ENCODE measurements around the gene PDE3A. TPM values are rescaled to one million over a fixed set of nuclear protein-coding genes. Genes with fewer than 3 reads are reported as not detected.

The PDE3A gene
- polyA plus RNA-seq, 1 donor, result 7.9 TPM

DNA sequence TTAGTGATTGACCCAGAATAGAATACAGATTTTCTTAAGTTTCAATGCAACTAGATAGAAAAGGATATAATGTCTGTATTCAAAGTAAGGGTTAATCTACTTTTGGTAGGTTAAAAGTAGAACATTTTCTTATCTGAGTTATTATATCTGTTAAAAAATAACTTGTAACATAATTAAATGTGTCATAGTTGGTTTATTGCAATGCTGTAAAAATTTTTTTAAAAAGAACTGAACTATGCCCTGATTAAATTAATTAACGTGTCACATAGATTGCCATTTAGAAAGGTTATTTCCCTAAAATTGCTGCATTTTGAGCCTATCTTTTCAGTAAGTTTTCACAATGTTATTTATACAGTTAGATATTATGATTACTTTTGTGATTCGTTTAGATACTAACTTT is 89.2 kb downstream of the PDE3A start:
- DNase-seq (ENCODE audit: low read depth), result no peak

DNA sequence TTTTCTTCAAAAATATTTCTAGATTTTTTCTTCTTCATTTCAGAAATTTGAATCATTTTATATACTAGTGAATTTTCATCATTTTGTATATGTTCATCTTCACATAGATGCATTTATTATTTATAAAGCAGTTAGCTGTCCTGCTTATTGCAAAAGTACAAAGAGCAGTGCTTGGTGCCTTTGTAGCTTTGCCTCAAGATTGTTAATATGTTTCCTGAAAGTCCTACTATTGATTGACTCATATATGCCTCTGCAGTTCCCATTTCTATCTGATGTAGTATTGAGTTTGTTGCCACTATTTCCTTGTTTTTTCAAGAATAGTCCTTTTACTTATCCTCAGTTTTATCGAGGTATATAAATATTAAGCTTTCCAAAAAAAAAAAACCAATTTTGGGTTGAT is 89.7 kb downstream of the PDE3A start:
- no peak for DNase-seq (ENCODE audit: low read depth)

DNA sequence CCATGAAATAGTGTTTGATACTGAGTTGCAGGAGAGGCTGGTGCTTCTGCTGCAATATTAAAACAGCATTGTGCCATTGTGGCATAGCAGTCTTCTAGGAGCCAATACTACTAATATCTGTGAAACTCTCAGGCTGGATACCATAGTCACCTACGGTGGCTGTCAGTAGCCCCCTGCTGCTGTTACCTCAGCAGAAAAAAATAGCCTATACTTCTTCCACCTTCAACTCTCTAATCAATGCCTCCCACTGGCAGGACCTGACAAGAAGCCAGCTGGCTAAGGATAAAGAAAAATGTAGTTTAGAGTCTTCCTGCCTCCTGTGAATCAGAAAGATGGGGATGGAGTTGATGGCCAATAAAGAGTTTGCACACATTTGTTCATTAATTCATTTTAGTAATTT is 91.6 kb downstream of the PDE3A start:
- DNase-seq (ENCODE audit: low read depth), result no peak

DNA sequence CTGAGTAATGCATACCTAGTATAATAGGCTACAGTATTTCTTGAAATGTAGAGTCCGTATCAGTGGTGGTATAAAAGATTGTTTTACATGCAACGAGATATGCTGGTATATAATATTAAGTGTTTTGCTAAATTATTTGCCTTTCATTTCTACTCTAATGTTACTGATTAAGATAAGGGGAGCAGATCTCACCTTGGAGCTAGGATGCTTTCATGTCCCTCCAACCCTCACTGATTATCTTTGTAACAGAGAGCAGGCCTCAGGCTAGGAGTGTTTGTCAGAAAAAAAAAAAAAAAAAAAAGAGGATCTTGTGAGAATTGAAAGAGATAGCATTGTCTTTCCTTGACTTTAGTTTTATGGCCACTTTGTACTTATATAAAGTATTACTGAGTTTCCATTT is 92.6 kb downstream of the PDE3A start:
- no peak for DNase-seq (ENCODE audit: low read depth)

DNA sequence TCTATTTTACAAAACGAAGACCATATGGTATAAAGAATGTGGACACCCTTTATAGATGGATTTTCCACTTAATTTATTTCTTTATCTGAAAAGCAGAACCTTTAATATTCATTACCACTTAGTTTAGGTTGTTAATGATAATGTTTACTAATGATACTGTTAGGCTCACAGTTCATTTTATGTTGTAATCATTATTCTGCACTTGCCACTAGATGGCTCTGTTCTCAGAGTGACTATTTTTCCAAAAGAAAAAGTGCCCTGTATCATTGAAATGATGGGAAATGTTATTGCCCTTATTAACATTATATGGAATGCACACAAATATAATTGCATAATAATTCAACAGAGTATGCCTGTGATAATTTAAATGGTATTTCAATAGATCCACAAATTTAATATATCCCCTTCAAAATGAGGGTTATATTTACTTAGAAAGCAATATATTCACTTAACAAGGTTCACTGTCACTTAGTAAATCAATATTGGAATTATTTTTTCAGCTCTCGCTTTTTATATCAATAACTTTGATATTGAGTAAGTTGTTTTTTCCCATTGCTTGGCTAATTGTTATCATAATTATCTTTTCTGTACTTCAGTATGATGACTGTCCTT is 95.7 kb downstream of the PDE3A start:
- no peak for DNase-seq (ENCODE audit: low read depth)

DNA sequence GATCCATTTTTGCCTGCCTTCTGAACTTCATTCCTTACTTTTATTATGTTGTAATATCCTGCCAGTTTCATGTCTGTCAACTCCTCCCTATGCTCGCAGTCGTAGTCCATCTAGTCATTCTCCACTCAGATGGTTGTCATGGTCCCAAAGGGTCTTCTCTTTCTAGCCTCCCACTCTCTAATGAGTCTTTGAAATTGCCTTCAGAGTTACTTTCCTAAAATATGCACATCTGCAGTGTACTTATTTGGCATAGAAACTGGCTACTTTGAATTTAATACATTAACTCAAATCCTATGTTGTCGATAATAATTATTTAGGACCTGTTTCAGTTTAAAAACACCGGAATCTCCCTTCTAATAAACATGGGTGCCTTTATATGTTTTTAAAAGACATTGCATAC is 101.0 kb downstream of the PDE3A start:
- DNase-seq (ENCODE audit: low read depth), result no peak

DNA sequence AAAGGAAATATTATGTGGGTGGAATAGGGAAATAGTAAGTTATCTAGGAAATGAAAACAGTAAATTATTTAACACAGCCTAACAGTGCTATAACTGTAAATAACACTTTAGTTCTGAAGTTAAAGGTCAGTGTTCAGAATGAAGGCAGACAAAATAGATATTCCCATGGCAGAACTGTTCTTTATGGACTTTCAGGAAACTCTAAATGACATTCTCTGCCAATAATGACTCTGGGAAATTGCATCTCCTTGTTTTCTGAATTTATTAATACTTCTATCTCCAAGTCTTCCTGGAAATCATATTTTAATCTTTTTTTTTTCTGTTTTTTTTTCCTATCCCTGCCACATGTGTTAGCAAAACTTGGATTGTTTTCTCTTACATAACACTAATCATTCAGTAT is 101.4 kb downstream of the PDE3A start:
- DNase-seq (ENCODE audit: low read depth), result peak; percentile 41

DNA sequence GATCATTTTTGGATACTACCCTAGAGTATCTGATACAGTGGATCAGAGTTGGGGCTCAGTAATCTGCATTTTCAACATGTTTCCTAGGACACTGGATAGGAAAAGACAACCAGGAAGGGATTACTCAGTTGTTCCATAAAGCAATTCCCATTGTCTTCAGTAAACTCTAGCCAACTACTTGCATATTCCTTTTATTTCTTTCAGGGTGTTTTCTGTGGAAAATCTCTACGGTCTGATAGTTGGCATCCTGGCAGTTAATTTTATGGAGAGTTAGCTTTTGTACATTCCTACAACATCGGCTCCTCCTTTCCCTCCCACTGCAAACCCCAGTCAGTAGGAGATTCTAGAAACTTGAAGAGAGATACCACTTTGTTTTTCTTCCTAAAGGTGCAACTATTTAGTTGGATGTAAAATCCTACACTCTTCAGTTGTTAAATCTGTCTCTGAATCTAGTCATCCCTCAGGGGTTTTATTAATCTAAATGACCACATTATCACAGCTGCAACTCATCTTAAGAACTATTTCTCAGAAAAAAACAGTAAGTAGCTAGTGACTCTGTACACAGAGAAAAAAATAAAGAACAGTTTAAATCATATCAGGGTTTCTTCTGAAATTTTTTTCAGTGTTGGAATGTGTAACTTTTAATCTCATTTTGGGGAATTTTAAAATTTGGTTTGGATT is 103.9 kb downstream of the PDE3A start:
- no peak for DNase-seq (ENCODE audit: low read depth)

DNA sequence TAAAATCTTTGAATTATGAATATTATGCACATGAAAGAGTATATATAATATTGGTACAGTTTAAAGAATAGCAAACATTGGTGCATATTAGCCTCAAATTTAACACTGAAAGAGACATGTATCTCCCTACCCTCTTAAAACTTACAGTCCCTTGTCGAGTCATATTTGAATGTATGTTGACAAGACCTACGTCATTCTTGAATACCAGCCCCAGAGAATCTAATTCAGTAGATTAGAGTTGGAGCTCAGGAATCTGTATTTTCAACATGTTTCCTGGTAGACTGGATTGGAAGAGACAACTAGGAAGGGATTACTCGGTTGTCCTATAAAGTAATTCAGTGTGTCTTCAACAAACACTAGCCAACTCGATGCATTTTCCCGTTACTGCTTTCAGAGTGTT is 104.8 kb downstream of the PDE3A start:
- no peak for DNase-seq (ENCODE audit: low read depth)

DNA sequence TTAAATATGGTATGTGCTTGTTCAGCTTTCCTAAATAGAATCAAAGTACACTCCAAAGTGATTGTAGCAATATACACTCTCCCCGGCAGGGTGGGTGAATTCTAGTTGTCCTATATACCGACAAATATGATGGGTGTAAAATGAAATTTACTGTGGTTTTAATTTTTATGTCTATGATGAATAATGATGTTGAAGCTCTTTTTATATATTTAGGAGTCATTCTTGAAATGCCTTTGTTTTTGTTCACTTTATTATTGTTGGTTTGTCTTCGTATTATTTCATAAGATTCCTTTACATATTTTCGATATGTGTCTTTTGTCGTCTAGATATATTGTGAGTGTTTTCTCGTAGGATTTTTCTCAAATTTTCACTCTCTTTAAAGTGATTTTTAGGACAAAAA is 105.7 kb downstream of the PDE3A start:
- DNase-seq (ENCODE audit: low read depth), result no peak

DNA sequence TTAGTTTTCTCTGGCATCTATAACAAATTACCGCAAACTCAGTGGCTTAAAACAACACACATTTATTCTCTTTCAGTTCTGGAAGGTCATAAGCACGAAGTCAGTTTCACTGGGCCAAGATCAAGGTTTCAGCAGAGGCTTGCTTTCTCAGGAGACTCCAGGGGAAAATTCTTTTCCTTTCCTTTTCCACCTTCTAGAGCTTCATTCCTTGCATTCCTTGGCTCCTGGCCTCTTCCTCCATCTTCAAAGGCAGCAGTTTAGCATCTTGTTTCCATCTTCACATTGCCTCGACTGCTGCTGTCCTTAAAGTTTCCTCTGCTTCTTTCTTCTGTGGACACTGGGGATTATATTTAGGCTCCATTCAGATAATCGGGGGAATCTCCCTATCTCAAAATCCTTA is 106.1 kb downstream of the PDE3A start:
- no peak for DNase-seq (ENCODE audit: low read depth)

DNA sequence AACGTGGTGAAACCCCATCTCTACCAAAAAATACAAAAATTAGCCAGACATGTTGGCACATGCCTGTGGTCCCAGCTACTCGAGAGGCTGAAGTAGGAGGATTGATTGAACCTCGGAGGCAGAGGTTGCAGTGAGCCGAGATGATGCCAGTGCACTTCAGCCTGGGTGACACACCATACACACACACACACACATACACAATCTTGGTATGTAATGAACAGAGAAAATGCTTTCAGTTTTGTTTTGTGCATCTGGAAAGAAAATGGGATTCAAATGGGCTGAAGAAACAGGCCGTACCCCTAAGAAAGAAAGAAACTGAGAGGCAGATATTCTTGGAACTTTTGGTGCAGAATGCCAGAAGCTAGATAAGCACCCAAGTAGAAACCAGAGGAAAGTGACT is 107.2 kb downstream of the PDE3A start:
- DNase-seq (ENCODE audit: low read depth), result no peak

DNA sequence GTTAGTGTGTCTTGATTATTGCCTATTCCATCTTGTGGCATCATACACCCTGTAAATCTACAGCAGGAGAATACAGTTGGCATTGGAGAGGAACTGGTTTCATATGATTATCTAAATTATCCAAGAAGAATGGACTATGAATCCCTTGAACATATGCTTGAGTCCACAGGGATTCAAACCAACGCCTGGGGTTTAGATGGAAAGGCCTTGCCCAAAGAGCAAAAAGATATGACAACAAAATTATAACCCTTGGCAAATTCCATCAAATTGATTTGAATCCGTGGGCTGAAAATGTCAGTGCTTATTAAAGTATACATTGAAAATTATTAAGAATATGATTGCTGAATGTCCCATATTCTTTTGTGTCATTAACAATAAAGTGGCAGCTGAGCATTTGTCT is 108.2 kb downstream of the PDE3A start:
- no peak for DNase-seq (ENCODE audit: low read depth)

DNA sequence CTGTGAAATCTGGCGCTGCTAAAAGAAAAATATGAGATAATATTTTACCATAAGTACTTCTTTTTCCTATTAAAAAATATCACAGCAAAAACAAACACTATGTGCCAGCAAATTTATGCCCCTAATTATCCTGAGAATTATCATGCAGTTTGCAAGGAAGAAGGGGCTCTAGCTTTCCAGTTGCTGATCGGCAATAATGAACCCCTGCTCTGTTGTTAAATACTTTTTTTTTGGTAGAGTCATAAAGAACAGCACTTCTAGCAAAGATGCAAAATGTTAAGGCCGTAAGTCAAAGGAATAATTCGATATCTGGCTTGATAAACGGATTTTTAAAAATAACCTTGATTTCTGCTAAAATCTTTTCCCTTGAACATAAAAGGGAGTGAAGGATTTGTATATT is 108.9 kb downstream of the PDE3A start:
- no peak for DNase-seq (ENCODE audit: low read depth)

DNA sequence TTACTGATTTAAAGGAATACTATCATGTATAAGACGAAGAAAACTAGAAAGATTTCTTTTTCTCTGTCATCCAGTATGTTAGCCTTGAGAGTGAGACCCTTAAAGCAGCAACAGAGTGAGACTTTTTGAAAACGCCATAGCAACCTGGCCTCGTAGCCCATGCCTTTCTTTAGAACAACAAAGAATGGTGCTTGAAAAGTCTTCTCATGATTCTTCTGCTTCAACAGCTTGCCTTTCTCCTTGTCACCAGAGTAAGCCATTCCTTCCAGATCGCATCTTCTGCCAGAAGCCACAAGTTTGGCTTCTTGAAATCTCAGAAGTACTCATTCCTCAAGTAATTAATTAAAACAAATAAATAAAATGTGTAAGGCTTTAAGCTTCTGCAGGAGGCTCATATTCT is 109.3 kb downstream of the PDE3A start:
- DNase-seq (ENCODE audit: low read depth), result no peak

DNA sequence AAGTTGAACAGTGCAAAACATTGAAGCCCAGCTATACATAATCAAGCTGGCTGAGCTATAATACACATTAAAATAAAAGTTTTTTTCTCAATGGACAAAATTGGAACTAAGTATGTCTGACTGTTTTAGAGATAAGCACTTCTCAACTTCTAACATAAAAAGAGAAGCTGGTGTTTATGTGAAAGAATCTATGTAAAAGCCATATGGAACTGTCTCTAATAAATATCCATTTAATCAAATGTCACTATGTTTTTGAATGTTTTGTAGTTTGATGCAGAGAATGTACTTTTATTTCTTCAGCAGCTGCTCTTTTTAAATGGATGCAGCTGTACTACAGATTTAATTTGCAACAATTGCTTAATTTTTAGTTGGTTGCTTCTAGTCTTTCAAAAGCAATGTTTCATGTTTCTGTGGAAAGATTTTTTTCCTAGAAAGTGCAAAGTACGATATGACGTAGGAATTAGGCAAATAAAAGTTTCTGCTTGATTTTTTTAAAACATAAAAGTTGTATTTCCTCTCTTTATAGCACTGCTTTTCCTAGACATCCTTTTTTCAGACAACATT is 114.2 kb downstream of the PDE3A start:
- no peak for DNase-seq (ENCODE audit: low read depth)

DNA sequence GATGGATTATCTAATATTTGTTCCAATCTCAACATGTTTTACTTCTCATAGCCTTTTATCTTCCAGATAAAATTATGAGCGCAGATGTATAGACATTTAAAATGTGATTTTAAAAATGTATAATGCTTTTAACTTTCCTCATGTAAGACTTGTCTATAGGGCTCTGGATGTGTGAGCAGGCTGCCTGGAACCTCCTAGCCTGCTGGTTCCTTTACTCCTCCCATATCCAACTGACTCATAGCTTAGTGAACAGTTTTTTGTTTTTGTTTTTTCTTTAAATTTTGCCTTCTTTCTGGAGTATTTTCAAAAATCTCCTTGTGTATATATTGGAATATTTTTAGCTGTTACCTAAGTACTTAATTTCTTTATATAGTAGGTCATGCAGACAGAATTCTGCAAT is 115.4 kb downstream of the PDE3A start:
- no peak for DNase-seq (ENCODE audit: low read depth)

DNA sequence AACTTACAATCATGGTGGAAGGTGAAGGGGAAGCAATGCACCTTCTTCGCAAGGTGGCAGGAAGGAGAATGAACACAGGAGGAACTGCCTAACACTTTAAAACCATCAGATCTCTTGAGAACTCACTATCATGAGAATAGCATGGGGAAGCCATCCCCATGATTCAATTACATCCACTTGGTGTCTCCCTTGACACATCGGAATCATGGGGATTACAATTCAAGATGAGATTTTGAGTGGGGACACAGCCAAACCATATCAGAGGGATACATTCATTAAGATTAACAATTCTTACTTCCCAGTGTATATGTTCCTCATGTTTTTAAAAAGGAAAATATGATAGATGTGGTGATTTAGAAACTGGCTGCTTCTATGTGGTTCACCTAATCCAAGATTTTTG is 117.9 kb downstream of the PDE3A start:
- DNase-seq (ENCODE audit: low read depth), result no peak

DNA sequence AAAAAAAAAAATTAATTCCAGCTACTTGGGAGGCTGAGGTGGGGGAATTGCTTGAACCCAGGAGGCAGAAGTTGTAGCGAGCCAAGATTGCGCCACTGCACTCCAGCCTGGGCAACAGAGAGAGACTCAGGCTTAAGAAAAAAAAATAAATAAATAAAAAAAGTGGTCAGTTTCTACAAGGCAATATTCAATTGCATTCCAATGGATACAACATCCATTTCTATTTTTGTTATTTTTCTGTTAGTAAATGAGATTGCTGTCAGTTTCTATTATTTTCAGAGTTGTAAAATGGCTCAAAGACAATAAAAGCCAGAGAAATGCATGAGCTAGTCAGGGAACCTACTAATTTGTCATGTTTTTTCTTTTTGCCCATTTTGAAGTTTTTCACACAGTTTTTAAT is 119.2 kb downstream of the PDE3A start:
- no peak for DNase-seq (ENCODE audit: low read depth)

DNA sequence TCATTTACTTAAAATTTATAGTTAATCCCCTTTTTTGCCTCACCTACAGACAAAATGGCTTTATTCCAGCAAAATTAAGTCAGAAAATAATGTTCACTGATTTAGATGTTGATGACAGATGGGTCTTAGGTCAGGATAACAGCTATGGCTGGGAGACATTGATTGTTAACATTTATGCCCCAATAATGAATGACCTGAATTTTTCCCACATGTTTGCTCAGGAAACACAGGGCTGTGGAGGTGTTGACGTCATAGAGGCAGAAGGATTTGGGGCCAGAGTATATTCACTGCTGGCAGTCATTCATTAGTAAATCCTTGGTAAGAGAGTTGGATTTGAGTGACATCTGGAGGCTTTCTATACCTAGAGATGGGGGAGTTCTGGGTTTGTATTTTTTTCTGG is 121.3 kb downstream of the PDE3A start:
- no peak for DNase-seq (ENCODE audit: low read depth)

DNA sequence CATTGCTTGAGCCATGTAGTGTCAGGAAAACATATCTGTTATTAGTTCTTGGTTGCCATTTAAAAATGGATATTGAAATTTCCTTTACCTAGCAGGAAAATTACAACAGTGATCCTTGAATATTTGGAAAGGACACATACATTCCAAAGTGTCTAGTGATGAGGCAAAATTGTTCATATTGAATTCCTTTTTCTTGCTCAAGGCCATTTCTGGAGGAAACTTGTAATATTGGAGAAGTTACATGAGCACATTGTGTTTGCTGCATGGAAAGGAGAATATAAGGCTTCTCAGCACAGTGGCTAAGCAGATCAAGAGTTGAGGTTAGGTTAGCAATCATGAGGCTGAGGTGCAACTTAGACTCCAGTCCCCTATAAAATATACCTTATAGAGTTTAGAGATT is 121.9 kb downstream of the PDE3A start:
- no peak for DNase-seq (ENCODE audit: low read depth)

DNA sequence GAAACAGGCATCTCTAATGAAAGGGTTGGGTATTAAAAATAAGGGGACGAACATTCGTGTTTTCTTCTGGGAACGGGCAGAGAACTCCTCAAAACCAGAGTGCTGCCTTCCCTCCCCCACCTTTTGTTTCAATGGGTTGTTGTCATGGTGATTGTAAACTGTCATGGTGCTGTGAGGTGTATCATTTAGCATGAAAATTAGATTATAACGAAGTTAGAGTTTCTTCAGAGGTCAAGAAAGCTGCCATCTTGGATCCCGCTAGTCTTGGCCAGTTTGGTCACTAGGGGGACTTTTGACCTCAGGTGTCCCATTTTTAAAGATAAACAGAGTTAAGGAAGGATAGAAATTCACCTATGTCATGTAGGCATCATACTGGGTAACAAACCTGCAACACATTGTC is 123.0 kb downstream of the PDE3A start:
- DNase-seq (ENCODE audit: low read depth), result no peak

DNA sequence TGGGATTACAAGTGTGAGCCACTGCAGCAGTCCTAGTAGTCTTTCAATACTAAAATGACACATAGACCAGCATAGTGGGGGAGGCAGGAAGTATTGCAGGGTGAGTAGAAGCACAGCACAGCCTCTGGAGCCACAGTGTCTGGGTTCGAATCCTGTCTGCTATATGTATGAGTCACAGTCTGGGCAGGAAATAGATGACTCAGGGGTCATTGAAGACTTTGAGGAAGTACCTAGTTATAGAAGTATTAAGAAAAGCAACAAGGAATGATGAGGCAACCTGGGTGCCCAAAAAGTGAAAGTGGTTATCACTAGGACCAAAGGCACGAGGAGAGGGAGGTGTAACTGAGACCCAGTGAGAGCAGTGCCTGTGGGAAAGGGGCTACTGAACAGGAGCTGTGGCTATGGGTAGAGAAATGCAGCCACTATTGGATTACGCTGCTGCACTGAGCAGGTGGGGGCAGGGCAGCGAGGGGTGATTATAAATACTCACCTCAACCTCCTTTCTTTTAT is 124.0 kb downstream of the PDE3A start:
- DNase-seq (ENCODE audit: low read depth), result no peak

DNA sequence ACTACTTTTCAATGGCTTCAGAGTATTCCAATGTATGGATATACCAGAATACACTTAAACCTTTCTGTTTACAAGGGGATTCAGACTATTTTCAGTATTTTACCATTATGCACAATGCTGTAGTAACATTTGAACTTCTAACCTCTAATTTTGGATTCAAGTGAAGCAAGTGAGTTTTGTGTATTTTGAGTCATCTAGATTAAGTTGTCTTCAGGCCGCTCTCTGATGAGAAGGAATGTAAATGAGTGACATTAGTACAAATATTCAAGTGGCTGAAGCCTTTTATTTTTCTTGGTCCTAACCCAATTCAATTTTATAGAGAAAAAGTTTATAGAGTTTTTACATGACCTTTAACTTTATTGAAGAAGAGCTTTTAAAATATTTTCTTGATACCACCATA is 125.6 kb downstream of the PDE3A start:
- no peak for DNase-seq (ENCODE audit: low read depth)
